HepG2 (cell line): Measurements from ENCODE around the gene NT5C3B. TPM values are rescaled to one million over a fixed set of nuclear protein-coding genes. Genes with fewer than 3 reads are reported as not detected.

Experiments used
- ADNP ChIP-seq: sonication (generic); formaldehyde crosslinking; IDR thresholded peaks from 2 replicates; pipeline ENCODE4 v1.4.0; 2020; ENCODE audit warnings: missing genetic modification reagents
- ARID5B ChIP-seq: IDR thresholded peaks from 2 replicates; pipeline ENCODE4 v1.4.0; 2020; ENCODE audit warnings: mild to moderate bottlenecking, missing genetic modification reagents
- EHMT2 ChIP-seq: fragments of 200-600 bp; sonication (generic); IDR thresholded peaks from 2 replicates; pipeline ENCODE4 v1.7.0; 2017; ENCODE audit warnings: antibody characterized with exemption, low read depth, low read length, borderline replicate concordance
- FOXC1 ChIP-seq: sonication (generic); formaldehyde crosslinking; IDR thresholded peaks from 2 replicates; pipeline ENCODE4 v1.8.0; 2022; ENCODE audit warnings: mild to moderate bottlenecking, missing genetic modification reagents, borderline replicate concordance
- IRF1 ChIP-seq: sonication (generic); formaldehyde crosslinking; IDR thresholded peaks from 2 replicates; pipeline ENCODE4 v1.4.0; 2020; ENCODE audit warnings: low read depth, mild to moderate bottlenecking, missing genetic modification reagents
- KAT7 ChIP-seq: IDR thresholded peaks from 2 replicates; pipeline ENCODE4 v1.6.1; 2018; ENCODE audit warnings: borderline replicate concordance, missing compliant biosample characterization
- POLR2AphosphoS5 ChIP-seq: IDR thresholded peaks from 2 replicates; pipeline ENCODE4 v1.6.1; 2012; ENCODE audit warnings: low read depth, low read length
- U2AF1 ChIP-seq: fragments of 200-400 bp; formaldehyde crosslinking; optimal IDR thresholded peaks from 2 replicates; pipeline ENCODE3; 2017; ENCODE audit warnings: mild to moderate bottlenecking, low read depth, low read length
- ZBTB4 ChIP-seq: sonication (generic); formaldehyde crosslinking; IDR thresholded peaks from 2 replicates; pipeline ENCODE4 v1.4.0; 2020; ENCODE audit warnings: missing genetic modification reagents, mild to moderate bottlenecking, borderline replicate concordance
- ZFY ChIP-seq: sonication (generic); formaldehyde crosslinking; IDR thresholded peaks from 2 replicates; pipeline ENCODE4 v1.4.0; 2020; ENCODE audit warnings: missing genetic modification reagents
- ZNF280B ChIP-seq: sonication (generic); formaldehyde crosslinking; IDR thresholded peaks from 2 replicates; pipeline ENCODE4 v1.5.0; 2020; ENCODE audit warnings: missing genetic modification reagents, mild to moderate bottlenecking, borderline replicate concordance
- ZNF512B ChIP-seq: sonication (generic); formaldehyde crosslinking; IDR thresholded peaks from 2 replicates; pipeline ENCODE4 v1.5.1; 2020; ENCODE audit warnings: missing genetic modification reagents, mild to moderate bottlenecking, borderline replicate concordance
- ZNF605 ChIP-seq: sonication (generic); formaldehyde crosslinking; IDR thresholded peaks from 2 replicates; pipeline ENCODE4 v1.8.0; 2022; ENCODE audit warnings: mild to moderate bottlenecking, missing genetic modification reagents
- ZNF713 ChIP-seq: sonication (generic); formaldehyde crosslinking; IDR thresholded peaks from 2 replicates; pipeline ENCODE4 v1.4.0; 2020; ENCODE audit warnings: mild to moderate bottlenecking, missing genetic modification reagents
- ZNF790 ChIP-seq: sonication (generic); formaldehyde crosslinking; IDR thresholded peaks from 2 replicates; pipeline ENCODE4 v1.8.0; 2022; ENCODE audit warnings: missing genetic modification reagents, mild to moderate bottlenecking, borderline replicate concordance
- polyA plus RNA-seq, 8 experiments: library from polyadenylated mRNA; depleted of rRNA in 3 of 8; stranded (reverse) in 7 of 8; unstranded in 1 of 8; fragments of >200 nt; fragmentation: Illumina TruSeq in 4 of 8; extraction: Trizol in 4 of 8; gene quantifications; 2 replicates each; pipeline versions ENCODE4 v1.2.1 to v1.2.3, GENCODE V29; 2011 to 2016; ENCODE audit warnings: low read depth in 4 of 8, missing spikeins in 1 of 8, mixed read lengths in 1 of 8; ENCODE audit not compliant: insufficient read depth in 1 of 8
- total RNA-seq, 5 experiments: library from RNA; depleted of rRNA; stranded (reverse); fragments of >200 nt; fragmentation: Illumina TruSeq; extraction: Trizol; gene quantifications; 2 replicates each; pipeline ENCODE4 v1.2.3, GENCODE V29; 2016; ENCODE audit warnings: low read depth in 1 of 5

Gene NT5C3B
- total and polyA plus RNA-seq, 2 of the 13 experiments (the other 11 are each of a cell fraction or from before 2014, with no cell fraction given): 104 to 126 TPM

GRCh38 chr17:41811549-41812380 is 24.3 kb downstream of the NT5C3B start, which contains the start of gene P3H4 (continued):
- TF ChIP-seq EHMT2: no peak
- 0 out of 2 replicates have a peak, but pooled peaks have one; percentile 5 for TF ChIP-seq ARID5B (CRISPR knock-in tag)
- no peak for TF ChIP-seq ZNF605 (CRISPR knock-in tag)
- peak; percentile 1; the same call in 1 of the 2 replicates for TF ChIP-seq ZNF713 (CRISPR knock-in tag)
- TF ChIP-seq ADNP (CRISPR knock-in tag): peak; percentile 8; the same call in 1 of the 2 replicates
- TF ChIP-seq KAT7: peak; percentile 92
- TF ChIP-seq ZFY (CRISPR knock-in tag): peak; percentile 98
- TF ChIP-seq ZBTB4: no peak
- TF ChIP-seq U2AF1: no peak
- no peak for TF ChIP-seq ZNF512B (CRISPR knock-in tag)
- TF ChIP-seq ZNF280B (CRISPR knock-in tag): peak; percentile 12
- peak; percentile 53; the same call in 1 of the 2 replicates for TF ChIP-seq IRF1 (CRISPR knock-in tag)
- TF ChIP-seq POLR2AphosphoS5: peak; percentile 59
- 0 out of 2 replicates have a peak, but pooled peaks have one; percentile 8 for TF ChIP-seq FOXC1 (CRISPR knock-in tag)
- TF ChIP-seq ZNF790 (CRISPR knock-in tag): peak; percentile 56; the same call in 1 of the 2 replicates
